GM18526 (cell line): ENCODE data around the gene FAM168A.

Experiments used
- POLR2A ChIP-seq: IDR thresholded peaks from 3 replicates; pipeline ENCODE4 v1.6.1; 2011; ENCODE audit not compliant: insufficient read length; ENCODE audit errors: extremely low read depth

FAM168A gene, protein sequence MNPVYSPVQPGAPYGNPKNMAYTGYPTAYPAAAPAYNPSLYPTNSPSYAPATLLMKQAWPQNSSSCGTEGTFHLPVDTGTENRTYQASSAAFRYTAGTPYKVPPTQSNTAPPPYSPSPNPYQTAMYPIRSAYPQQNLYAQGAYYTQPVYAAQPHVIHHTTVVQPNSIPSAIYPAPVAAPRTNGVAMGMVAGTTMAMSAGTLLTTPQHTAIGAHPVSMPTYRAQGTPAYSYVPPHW

DNA sequence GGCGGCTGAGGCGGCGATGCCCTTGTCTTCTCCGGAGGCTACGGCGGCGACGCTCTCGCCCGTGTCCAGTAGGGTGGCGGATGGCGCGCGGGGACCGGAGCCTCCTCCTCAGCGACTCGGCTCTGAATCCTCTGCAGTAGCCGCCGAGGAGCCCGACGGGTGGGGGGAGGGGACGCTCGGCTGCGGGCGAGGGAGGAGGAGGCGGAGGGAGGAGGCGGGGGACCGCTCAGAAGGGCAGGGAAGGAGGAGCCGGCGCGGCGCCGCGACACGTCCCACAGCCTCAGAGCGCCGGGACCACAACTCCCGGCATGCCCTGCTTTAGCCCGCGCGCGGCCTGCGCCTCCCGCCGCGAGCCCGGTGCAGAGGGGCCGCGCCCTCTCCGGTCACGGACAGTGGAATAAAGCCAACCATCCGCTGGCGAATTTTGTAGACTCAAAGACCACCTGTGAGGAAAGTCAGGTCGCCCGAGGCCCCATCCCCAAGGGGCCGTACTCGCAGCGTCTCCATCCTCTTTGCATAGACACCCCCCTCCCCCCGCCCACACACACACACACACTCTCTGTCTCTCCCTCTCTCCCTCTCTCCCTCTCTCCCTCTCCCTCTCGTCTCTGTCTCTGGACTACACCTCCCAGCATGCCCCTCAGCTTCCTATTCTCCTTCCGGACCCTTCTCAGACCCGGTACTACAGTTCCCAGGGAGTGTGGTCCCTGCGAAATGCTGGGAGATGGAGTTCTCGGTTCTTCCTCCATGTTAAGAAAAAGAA lies at the start of gene FAM168A:
Gene FAM168A, minus strand, starts transcription at position 157 of the 763 bp plus-strand sequence. CDS start 129,638 bp downstream, outside the sequence.
- TF ChIP-seq POLR2A: peak; percentile 63

DNA sequence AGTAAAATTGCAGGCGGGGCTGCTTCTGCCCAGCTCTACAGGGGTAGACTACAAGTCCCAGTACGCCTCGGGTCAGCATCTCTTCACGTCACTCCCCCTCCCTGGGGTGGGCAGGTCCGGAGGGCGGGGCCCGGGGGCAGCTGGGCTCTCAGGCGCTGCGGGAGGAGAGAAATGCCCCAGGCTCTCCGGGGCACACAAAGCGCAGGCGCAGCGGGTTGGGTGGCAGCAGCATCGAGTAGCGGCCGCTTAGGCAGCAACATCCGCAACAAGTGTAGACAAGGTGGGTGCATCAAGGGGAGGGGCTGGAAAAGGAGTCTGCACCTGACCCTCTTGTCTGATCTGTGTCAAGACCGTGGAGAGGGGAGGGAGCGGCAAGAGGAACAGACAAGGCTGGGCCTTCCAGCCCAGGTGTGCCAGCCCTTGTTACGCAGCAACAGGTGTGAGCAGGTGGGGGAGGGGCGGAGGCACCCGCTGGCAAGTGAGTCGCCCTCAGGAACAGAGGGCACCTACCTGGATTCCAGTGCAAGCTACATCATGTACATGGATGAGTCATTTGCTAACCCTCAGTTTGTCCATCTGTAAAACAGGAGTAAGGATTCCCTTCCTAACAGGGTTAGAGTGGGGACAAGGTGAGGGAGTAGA lies 49.7 kb upstream of the FAM168A start:
- no peak for TF ChIP-seq POLR2A

DNA sequence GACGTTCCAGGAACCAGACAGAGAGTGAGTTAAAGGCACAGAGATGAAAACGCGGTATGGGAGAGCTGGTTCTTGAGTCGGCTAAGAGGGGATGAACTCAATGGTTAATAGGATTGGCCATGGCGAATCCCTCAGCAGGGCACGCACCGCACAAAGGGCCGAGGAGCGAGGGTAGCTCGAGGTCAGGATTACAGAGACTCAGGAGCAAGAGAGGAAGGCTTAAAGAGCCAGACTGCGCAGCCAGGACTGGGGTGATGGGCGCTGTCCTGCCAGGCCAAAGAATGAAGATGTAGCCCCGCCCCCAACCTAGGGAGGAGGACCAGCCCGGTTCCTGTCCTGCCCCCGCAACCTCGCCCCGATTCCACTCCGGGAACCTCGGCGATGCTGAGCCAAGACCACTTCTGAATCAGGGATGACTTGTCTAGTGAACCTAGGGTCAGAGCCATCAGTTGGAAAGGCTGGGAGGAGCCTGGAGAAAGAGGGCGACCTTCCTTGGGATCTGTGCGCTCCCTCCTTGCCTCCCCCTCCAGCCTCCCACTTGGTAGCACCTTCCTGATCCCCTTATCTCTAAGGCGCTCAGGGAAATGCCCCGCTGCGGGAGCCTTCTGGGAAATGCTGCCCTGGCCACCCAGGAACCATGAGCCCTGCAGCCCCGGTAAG lies 48.2 kb upstream of the FAM168A start, which contains the start of gene PLEKHB1:
Gene PLEKHB1, plus strand, starts transcription at position 610 of the 660 bp plus-strand sequence. Its CDS starts 28 bp downstream, at position 638.
- TF ChIP-seq POLR2A: no peak

DNA sequence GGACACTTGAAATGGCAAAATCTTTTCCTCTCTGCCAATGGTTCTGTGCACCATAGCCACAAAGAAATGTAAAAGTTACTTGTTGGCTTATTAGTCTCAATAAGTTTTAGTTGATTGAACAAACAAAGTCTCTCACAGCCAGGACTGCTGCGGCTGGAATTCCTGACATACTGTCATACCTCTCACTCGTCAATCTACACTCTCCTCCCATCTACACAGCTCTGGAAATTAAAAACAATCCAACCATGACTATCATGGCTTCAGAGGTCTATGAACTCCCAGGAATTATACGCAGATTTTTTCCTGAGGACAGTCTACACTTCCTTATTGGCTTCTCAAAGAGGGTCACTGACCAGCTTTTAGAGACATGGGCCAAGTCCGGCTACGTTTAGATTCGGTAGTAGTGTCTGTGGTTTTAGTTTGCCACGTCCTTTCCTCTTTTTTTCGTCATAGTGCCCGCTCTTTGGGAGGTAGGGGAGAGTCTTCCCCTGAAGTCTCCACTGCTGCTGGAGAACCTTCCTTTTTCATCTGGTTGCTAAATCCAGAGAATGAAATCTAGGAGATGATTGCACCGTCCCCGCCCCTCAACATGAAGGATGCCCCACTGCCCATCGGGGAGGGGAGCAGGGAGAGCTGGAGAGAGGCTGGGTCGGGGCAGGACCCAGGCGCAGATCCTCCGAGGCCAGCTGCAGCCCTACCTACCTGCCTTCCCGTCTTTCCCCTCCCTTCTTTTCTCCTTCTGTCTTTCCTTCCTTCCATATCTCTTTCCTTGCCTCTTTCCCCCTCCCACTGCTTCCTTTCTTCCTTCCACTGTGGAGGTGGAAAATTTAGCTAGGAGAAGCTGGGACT lies 47.4 kb upstream of the FAM168A start:
- no peak for TF ChIP-seq POLR2A

DNA sequence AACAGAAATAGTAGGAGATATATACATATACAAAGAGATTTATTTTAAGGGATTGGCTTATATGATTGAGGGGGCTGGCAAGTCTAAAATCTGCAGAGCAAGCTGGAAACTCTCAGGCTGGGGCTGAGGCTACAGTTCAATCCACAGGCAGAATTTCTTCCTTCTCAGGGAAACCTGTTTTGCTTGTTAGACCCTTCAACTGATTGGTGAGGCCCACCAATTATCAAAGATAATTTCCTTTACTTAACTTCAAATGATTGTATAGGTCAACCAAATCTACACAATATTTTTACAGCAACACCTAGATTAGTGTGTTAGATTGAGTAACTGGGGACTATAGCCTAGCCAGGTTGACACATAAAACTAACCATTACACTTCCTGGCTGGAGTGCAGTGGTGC lies 43.8 kb upstream of the FAM168A start:
- TF ChIP-seq POLR2A: no peak

GRCh38 chr11:73640592-73640991 lies 42.7 kb upstream of the FAM168A start:
- no peak for TF ChIP-seq POLR2A

- no peak for TF ChIP-seq POLR2A
Observed at GRCh38 chr11:73637012-73637411, 39.1 kb upstream of the FAM168A start.

- no peak for TF ChIP-seq POLR2A
Observed at GRCh38 chr11:73636249-73636648, 38.3 kb upstream of the FAM168A start.

DNA sequence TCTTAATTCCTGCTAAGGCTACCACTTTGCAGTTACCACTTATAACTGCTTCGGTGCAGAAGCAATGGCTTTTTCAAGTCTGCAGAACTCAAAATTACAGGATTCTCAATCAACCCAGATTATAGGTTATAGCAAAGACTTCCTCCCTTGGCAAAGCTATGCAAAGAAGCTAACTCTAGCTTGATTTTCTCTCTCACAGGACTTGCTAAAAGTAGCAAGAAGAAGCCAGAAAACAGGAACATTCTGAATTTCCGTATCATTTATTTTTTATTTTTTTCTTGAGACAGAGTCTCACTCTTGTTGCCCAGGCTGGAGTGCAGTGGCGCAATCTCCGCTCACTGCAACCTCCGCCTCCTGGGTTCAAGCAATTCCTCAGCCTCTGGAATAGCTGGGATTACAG lies 37.8 kb upstream of the FAM168A start:
- no peak for TF ChIP-seq POLR2A

GRCh38 chr11:73633999-73634398 lies 36.1 kb upstream of the FAM168A start:
- no peak for TF ChIP-seq POLR2A

- no peak for TF ChIP-seq POLR2A
Observed at GRCh38 chr11:73632996-73633395, 35.1 kb upstream of the FAM168A start.

- no peak for TF ChIP-seq POLR2A
Observed at GRCh38 chr11:73629907-73630306, 32.0 kb upstream of the FAM168A start.

GRCh38 chr11:73625696-73626318 lies 27.9 kb upstream of the FAM168A start:
- TF ChIP-seq POLR2A: no peak

GRCh38 chr11:73623686-73624085 lies 25.8 kb upstream of the FAM168A start:
- no peak for TF ChIP-seq POLR2A
